ENCODE data around the gene TRABD2B. TPM values are rescaled to one million over a fixed set of nuclear protein-coding genes. Genes with fewer than 3 reads are reported as not detected.

Gene TRABD2B
- total and polyA plus RNA-seq, 2 donors (not counting 1 experiment from before 2014, with no cell fraction given): under 0.01 TPM; not detected in 1

- no peak overlapping the region for H2AFZ ChIP-seq (ENCODE audit: low read length)
- H3K27me3 ChIP-seq (ENCODE audit: control insufficient read depth, insufficient read depth, low read length): no peaks in the 10 kb centered on the region
- no peak overlapping the region for H3K4me3 ChIP-seq (replicated peaks in 1 of 4; ENCODE audit: control extremely low read depth in 1 of 4, insufficient read depth in 1 of 4, low read depth in 3 of 4, low read length in 4 of 4)
- no peak overlapping the region for H3K9ac ChIP-seq (ENCODE audit: insufficient read depth, low read length)
- H4K20me1 ChIP-seq (ENCODE audit: control insufficient read depth, extremely low read depth, insufficient read depth, low read length): no peaks in the 10 kb centered on the region
- no peak for DNase-seq (ENCODE audit: low read depth in 2 of 2)
- TF ChIP-seq CTCF (conservative IDR thresholded peaks at IDR 0.05 in 1 of 2, IDR thresholded peaks at IDR 0.05 in 1 of 2; ENCODE audit: low read depth in 1 of 2, low read length in 2 of 2) (no peak), EZH2 (IDR thresholded peaks at IDR 0.05; ENCODE audit: low read length, missing control alignments) (no peak)
- H3K27ac ChIP-seq (ENCODE audit: insufficient read depth, low read length): no peak overlapping the region
- no peaks in the 10 kb centered on the region for H3K79me2 ChIP-seq (ENCODE audit: control insufficient read depth, insufficient read depth, low read length)
- H3K36me3 ChIP-seq (ENCODE audit: control insufficient read depth, insufficient read depth, low read length): no peaks in the 10 kb centered on the region
- no peaks in the 10 kb centered on the region for H3K4me1 ChIP-seq (ENCODE audit: control insufficient read depth, extremely low read depth, insufficient read depth, low read length)
- H3K4me2 ChIP-seq (ENCODE audit: extremely low read depth, insufficient read depth, low read length): no peak overlapping the region
- no peaks in the 10 kb centered on the region for H3K9me3 ChIP-seq (ENCODE audit: control insufficient read depth, insufficient read depth, low read depth, low read length)
These were observed 240.8 kb downstream of the TRABD2B start for GRCh38 chr1:47756411-47756810.

- no peaks in the 10 kb centered on the region for H4K20me1 ChIP-seq (ENCODE audit: control insufficient read depth, extremely low read depth, insufficient read depth, low read length)
- H2AFZ ChIP-seq (ENCODE audit: low read length): no peak overlapping the region
- no peaks in the 10 kb centered on the region for H3K9me3 ChIP-seq (ENCODE audit: control insufficient read depth, insufficient read depth, low read depth, low read length)
- no peaks in the 10 kb centered on the region for H3K4me1 ChIP-seq (ENCODE audit: control insufficient read depth, extremely low read depth, insufficient read depth, low read length)
- H3K4me2 ChIP-seq (ENCODE audit: extremely low read depth, insufficient read depth, low read length): no peak overlapping the region
- no peaks in the 10 kb centered on the region for H3K27me3 ChIP-seq (ENCODE audit: control insufficient read depth, insufficient read depth, low read length)
- H3K4me3 ChIP-seq (replicated peaks in 1 of 4; ENCODE audit: control extremely low read depth in 1 of 4, insufficient read depth in 1 of 4, low read depth in 3 of 4, low read length in 4 of 4): no peak overlapping the region
- TF ChIP-seq CTCF (conservative IDR thresholded peaks at IDR 0.05 in 1 of 2, IDR thresholded peaks at IDR 0.05 in 1 of 2; ENCODE audit: low read depth in 1 of 2, low read length in 2 of 2): no peak
- TF ChIP-seq EZH2 (IDR thresholded peaks at IDR 0.05; ENCODE audit: low read length, missing control alignments): no peak
- H3K79me2 ChIP-seq (ENCODE audit: control insufficient read depth, insufficient read depth, low read length): no peaks in the 10 kb centered on the region
- H3K36me3 ChIP-seq (ENCODE audit: control insufficient read depth, insufficient read depth, low read length): no peaks in the 10 kb centered on the region
- H3K27ac ChIP-seq (ENCODE audit: insufficient read depth, low read length): no peak overlapping the region
- DNase-seq (ENCODE audit: low read depth in 2 of 2): no peak
- no peak overlapping the region for H3K9ac ChIP-seq (ENCODE audit: insufficient read depth, low read length)
These were observed 241.2 kb downstream of the TRABD2B start for GRCh38 chr1:47756006-47756405.

GRCh38 chr1:47755101-47755990, 241.8 kb downstream of the TRABD2B start:
- no peaks in the 10 kb centered on the region for H3K79me2 ChIP-seq (ENCODE audit: control insufficient read depth, insufficient read depth, low read length)
- no peaks in the 10 kb centered on the region for H3K27me3 ChIP-seq (ENCODE audit: control insufficient read depth, insufficient read depth, low read length)
- H4K20me1 ChIP-seq (ENCODE audit: control insufficient read depth, extremely low read depth, insufficient read depth, low read length): no peaks in the 10 kb centered on the region
- peak; percentile 9 to 11 for TF ChIP-seq CTCF (conservative IDR thresholded peaks at IDR 0.05 in 1 of 2, IDR thresholded peaks at IDR 0.05 in 1 of 2; ENCODE audit: low read depth in 1 of 2, low read length in 2 of 2)
- no peak for TF ChIP-seq EZH2 (IDR thresholded peaks at IDR 0.05; ENCODE audit: low read length, missing control alignments)
- no peak overlapping the region for H2AFZ ChIP-seq (ENCODE audit: low read length)
- H3K9ac ChIP-seq (ENCODE audit: insufficient read depth, low read length): no peak overlapping the region
- H3K4me3 ChIP-seq (replicated peaks in 1 of 4; ENCODE audit: control extremely low read depth in 1 of 4, insufficient read depth in 1 of 4, low read depth in 3 of 4, low read length in 4 of 4): no peak overlapping the region
- no peak overlapping the region for H3K4me2 ChIP-seq (ENCODE audit: extremely low read depth, insufficient read depth, low read length)
- DNase-seq (ENCODE audit: low read depth in 2 of 2): no peak
- no peaks in the 10 kb centered on the region for H3K36me3 ChIP-seq (ENCODE audit: control insufficient read depth, insufficient read depth, low read length)
- H3K27ac ChIP-seq (ENCODE audit: insufficient read depth, low read length): no peak overlapping the region
- H3K9me3 ChIP-seq (ENCODE audit: control insufficient read depth, insufficient read depth, low read depth, low read length): no peaks in the 10 kb centered on the region
- no peaks in the 10 kb centered on the region for H3K4me1 ChIP-seq (ENCODE audit: control insufficient read depth, extremely low read depth, insufficient read depth, low read length)
